Measurements from ENCODE around the gene ATAT1. TPM values are rescaled to one million over a fixed set of nuclear protein-coding genes. Genes with fewer than 3 reads are reported as not detected.
A peak's percentile ranks its signal among the peaks of the same experiment; 100 is the strongest.

ATAT1 gene
- total and polyA plus RNA-seq, 9 of the 15 experiments (the other 6 are each of a cell fraction or from before 2014, with no cell fraction given): 0.65 to 5.8 (median 1.6) TPM

GRCh38 chr6:30643656-30644055 lies 17.0 kb downstream of the ATAT1 start (continued):
- TF ChIP-seq GTF2E2 (tag; IDR thresholded peaks at IDR 0.05): no peak
- no peak for TF ChIP-seq E2F4 (CRISPR knock-in tag; IDR thresholded peaks at IDR 0.05; ENCODE audit: low read depth)
- no peak for TF ChIP-seq MAFK (IDR thresholded peaks at IDR 0.05; ENCODE audit: low read length)
- TF ChIP-seq, protein P1, sequence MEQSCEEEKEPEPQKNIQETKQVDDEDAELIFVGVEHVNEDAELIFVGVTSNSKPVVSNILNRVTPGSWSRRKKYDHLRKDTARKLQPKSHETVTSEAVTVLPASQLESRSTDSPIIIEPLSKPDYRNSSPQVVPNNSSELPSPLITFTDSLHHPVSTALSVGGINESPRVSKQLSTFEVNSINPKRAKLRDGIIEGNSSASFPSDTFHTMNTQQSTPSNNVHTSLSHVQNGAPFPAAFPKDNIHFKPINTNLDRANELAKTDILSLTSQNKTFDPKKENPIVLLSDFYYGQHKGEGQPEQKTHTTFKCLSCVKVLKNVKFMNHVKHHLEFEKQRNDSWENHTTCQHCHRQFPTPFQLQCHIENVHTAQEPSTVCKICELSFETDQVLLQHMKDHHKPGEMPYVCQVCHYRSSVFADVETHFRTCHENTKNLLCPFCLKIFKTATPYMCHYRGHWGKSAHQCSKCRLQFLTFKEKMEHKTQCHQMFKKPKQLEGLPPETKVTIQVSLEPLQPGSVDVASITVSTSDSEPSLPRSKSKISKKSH (CRISPR knock-in tag; IDR thresholded peaks at IDR 0.05): no peak
- no peak for TF ChIP-seq OTX1 (CRISPR knock-in tag; IDR thresholded peaks at IDR 0.05)
- no peak for TF ChIP-seq ZNF79 (CRISPR knock-in tag; IDR thresholded peaks at IDR 0.05; ENCODE audit: low read depth)

GRCh38 chr6:30644769-30645168 lies 18.1 kb downstream of the ATAT1 start:
- BruUV-seq (replicated peaks): no TSS peak
- POLR2A ChIA-PET: interaction anchor here (0.5 to 3.9 kb wide), 4 partner anchors 31 to 1750 kb away, joined by 3 to 46 read pairs (median 3); no protein-coding TSS in a partner anchor
- in situ Hi-C loops (cut with MboI): no loop called here
- TF ChIP-seq, protein P2, sequence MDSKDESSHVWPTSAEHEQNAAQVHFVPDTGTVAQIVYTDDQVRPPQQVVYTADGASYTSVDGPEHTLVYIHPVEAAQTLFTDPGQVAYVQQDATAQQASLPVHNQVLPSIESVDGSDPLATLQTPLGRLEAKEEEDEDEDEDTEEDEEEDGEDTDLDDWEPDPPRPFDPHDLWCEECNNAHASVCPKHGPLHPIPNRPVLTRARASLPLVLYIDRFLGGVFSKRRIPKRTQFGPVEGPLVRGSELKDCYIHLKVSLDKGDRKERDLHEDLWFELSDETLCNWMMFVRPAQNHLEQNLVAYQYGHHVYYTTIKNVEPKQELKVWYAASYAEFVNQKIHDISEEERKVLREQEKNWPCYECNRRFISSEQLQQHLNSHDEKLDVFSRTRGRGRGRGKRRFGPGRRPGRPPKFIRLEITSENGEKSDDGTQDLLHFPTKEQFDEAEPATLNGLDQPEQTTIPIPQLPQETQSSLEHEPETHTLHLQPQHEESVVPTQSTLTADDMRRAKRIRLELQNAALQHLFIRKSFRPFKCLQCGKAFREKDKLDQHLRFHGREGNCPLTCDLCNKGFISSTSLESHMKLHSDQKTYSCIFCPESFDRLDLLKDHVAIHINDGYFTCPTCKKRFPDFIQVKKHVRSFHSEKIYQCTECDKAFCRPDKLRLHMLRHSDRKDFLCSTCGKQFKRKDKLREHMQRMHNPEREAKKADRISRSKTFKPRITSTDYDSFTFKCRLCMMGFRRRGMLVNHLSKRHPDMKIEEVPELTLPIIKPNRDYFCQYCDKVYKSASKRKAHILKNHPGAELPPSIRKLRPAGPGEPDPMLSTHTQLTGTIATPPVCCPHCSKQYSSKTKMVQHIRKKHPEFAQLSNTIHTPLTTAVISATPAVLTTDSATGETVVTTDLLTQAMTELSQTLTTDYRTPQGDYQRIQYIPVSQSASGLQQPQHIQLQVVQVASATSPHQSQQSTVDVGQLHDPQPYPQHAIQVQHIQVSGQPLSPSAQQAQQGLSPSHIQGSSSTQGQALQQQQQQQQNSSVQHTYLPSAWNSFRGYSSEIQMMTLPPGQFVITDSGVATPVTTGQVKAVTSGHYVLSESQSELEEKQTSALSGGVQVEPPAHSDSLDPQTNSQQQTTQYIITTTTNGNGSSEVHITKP (IDR thresholded peaks at IDR 0.05; ENCODE audit: partially characterized antibody): no peak
- TF ChIP-seq ARID4B (CRISPR knock-in tag; IDR thresholded peaks at IDR 0.05): no peak
- no peak for TF ChIP-seq KLF10 (CRISPR knock-in tag; IDR thresholded peaks at IDR 0.05)
- TF ChIP-seq RNF2 (IDR thresholded peaks at IDR 0.05): no peak
- TF ChIP-seq IRF2 (CRISPR knock-in tag; IDR thresholded peaks at IDR 0.05): no peak

More at GRCh38 chr6:30644769-30645168, 18.1 kb downstream of the ATAT1 start:
- no peak overlapping the region for H3K27ac ChIP-seq (ENCODE audit: extremely low read depth, low read depth, low read length)
- no peak for DNase-seq (ENCODE audit: extremely low read depth in 1 of 4, low spot score in 3 of 4)
- intact Hi-C loops (cut with micrococcal nuclease): no loop called here
- H3K27me3 ChIP-seq (ENCODE audit: control insufficient read depth in 2 of 2, insufficient read depth in 2 of 2, low read length in 2 of 2): no peaks in the 10 kb centered on the region
- FAIRE-seq: no peak
- no peaks in the 10 kb centered on the region; the same call in 1 of the 2 replicates for H3K9me3 ChIP-seq (replicated peaks; ENCODE audit: control insufficient read depth, insufficient read depth, low read depth, low read length)
- CTCF ChIA-PET (ENCODE audit: low intra/inter-chr PET ratio): interaction anchor here (0.6 kb wide), 1 partner anchor 96 kb away, joined by 4 read pairs; no protein-coding TSS in a partner anchor
- H4K20me1 ChIP-seq (replicated peaks; ENCODE audit: control insufficient read depth, insufficient read depth, low read length): no peaks in the 10 kb centered on the region
- WGBS (ENCODE audit: insufficient coverage, low coverage, missing lambda C conversion rate): 73% methylated on average over 5 of the region's 5 CpGs
- no peaks in the 10 kb centered on the region for H3K9me1 ChIP-seq (ENCODE audit: control insufficient read depth, insufficient read depth, low read length)
- H2AFZ ChIP-seq (ENCODE audit: low read depth, low read length): no peak overlapping the region
- H3K4me2 ChIP-seq (ENCODE audit: insufficient read depth, low read length): no peak overlapping the region
- H3K36me3 ChIP-seq (ENCODE audit: control insufficient read depth, insufficient read depth, low read length): peaks cover 26% of the 10 kb centered on the region
- H3K79me2 ChIP-seq (ENCODE audit: control insufficient read depth, insufficient read depth, low read length): peaks cover 43% of the 10 kb centered on the region
- H3K4me3 ChIP-seq: no peak overlapping the region
- H3K9ac ChIP-seq (ENCODE audit: insufficient read depth in 1 of 2, low read depth in 2 of 2, low read length in 2 of 2): peak overlapping the region in 1 of 2 experiments; percentile 44; a peak in 1 of 4 replicates
- ATAC-seq: no peak
- peaks cover 15 to 32% of the 10 kb centered on the region in 2 experiments for H3K4me1 ChIP-seq (replicated peaks in 1 of 2; ENCODE audit: control insufficient read depth in 2 of 2, insufficient read depth in 2 of 2, low read length in 2 of 2)

Data from K562 (cell line).